ENCODE results near the gene PRPH.
"Not testable (repeated sequence)": the region's sequence is repeated elsewhere in the genome, so short reads cannot be mapped to it uniquely, and the experiment has no call there.

PRPH gene

DNA sequence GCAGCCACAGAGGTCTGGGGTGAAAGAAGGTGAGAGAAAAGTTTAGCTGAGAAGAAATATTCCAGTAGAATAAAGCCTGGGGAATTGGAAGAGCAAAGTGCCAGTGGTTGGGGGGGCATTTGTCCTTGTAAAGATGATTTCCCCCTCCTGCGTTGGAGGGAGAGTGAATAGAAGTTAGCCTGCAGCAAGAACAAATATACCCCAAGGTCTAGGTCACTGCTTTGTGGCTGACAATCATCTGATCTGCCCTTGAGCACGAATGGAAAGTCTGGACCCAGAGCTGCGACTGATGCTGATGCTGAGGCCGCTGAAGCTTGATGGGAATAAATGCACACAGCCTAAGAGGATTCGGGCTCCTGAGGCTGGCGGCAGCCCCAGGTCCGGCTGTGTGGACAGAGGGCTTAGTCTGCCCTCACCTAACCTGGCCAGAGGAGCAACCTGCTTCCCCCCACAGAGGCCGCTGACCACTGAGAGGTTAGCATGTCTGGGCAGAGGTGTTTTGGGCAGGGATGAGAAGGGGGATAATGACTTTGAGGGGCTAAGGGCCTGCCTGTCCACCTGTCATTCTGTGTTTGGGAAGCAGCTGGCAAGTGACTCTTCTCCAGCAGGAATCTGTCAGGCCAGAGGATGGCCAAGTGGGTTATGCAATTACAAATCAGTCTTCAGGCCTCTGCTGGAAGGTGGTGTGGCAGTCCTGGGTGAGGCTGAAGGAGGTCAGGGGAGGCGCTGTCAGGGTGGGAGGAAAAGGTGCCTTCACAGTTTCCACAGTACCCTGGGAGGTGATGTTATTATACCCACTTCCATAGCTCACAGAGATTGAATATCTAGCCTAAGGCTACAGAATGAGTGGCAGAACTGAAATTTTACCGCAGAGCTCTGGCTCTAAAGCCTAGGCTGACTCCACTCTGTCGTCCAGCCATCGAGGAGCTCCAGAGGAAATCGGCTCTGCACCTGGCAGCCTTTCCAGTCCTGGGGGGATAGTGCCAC lies 18.4 kb upstream of the PRPH start:
- DNase-seq: no peak

DNA sequence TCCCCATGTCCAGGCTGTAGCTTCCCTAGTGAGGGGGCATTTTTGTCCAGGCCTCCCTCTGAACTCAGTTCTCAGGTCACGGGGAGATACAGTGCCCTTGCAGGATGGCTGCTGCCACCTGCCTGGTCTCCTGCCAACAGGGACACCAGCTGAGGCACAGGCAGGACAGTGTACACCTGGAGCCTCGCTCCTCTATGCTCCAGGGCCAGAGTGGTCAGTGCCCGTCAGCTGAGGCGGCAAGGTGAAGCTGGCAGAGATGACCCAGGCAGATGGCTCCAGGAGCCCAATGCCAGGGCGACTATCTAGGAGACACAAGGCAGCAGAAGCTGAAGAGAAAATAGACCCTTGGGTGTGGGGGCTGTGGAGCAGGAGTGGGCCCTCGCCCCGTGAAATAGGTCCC lies 17.5 kb upstream of the PRPH start:
- DNase-seq: no peak

DNA sequence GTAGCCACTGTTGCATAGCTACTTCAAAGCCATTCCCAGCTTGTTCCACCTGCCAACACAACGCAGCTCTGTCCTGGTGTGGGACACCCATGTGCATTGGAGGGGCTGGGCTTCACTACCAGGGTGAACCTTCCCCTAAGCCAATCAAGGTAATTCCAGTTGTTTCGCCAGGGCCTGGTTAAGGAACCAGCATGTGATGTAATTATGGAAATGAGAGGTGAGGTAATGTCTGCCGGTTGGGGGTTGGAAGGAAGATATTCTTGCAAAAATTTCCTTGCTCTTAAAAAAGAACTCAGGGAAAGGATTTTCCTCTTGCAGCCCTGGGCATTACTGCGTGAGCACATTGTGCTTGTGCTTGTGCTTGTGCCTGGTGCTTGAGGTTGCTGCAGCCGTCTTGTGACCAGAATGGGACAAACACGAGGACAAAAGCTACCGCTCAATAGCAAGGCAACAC lies 15.2 kb upstream of the PRPH start:
- DNase-seq: no peak

DNA sequence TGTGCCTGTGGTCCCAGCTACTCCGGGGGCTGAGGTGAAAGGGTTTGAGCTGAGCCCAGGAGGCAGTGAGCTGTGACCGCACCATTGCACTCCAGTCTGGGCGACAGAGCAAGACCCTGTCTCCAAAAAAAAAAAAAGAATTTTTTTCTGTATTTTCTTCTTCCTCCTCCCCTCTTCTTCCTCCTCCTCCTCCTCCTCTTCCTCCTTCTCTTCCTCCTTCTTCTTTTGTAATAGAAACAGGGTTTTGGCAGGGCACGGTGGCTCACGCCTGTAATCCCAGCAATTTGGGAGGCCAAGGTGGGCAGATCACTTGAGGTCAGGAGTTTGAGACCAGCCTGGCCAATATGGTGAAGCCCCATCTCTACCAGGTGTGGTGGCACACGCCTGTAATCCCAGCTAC lies 14.4 kb upstream of the PRPH start:
- DNase-seq: not testable (repeated sequence)

DNA sequence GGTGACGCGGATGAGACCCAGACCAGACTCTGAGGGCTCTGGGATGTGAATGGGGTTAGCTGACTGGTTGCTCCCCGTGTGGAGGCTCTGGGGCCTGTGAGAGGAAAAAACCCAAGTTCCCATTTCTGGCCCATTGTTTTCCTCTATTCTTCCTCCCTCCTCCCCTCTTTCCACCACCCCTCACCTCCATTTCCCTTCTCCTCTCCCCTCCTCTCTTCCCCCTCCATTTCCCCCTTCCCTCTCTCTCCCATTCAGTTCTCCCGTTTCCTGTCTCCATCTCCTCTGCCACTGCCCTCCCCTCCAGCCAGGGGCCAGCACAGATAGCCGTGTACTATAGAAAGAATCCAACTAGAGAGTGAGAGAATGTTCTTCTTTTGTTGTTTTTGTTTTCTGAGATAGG lies 12.6 kb upstream of the PRPH start:
- DNase-seq: no peak

DNA sequence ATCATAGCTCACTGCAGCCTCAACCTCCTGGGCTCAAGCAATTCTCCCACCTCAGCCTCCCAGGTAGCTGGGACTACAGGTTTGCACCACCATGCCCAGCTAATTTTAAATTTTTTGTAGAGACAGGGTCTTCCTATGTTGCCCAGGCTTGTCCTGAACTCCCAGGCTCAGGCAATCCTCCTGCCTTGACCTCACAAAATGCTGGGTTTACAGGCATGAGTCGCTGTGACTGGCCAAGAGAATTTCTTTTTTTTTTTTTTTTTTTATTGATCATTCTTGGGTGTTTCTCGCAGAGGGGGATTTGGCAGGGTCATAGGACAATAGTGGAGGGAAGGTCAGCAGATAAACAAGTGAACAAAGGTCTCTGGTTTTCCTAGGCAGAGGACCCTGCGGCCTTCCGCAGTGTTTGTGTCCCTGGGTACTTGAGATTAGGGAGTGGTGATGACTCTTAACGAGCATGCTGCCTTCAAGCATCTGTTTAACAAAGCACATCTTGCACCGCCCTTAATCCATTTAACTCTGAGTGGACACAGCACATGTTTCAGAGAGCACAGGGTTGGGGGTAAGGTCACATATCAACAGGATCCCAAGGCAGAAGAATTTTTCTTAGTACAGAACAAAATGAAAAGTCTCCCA lies 12.1 kb upstream of the PRPH start:
- DNase-seq: not testable (repeated sequence)

DNA sequence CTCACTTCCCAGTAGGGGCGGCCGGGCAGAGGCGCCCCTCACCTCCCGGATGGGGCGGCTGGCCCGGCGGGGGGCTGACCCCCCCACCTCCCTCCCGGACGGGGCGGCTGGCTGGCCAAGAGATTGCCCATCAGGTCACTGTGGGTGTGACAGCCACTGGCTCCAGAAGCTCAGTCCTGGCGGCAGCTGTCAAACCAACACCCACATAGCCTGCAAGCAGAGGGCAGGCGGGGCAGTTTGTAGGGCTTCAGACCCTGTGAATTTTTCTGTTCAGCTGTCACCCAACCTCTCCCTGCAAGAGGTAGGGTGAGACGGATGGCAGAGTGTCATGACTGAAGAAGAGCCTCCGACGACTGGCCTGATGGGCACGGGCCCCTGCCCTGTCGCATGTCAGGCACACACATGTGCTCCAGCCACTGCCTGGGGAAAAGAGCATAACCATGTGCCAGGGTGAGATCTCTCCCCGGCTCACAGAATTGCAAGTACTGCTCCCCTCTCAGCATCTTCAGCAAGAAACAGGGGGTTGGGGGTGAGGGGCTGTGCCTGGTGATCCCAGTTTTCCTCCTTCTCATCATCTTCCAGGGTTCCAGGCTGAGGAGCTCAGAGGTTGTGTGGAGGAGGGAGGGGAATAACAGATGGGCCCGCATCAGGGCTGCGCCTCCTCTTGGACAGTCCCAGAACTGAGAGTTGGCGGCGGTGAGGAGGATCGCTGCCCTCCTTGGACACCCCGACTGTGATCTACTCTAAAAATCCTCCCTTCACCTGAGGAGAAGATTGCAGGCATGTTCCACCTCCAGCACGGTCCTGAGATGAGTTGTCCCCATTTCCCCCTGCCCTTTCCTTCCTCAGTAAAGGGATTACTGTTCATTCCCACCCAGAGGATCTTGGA lies 11.2 kb upstream of the PRPH start:
- DNase-seq: no peak

DNA sequence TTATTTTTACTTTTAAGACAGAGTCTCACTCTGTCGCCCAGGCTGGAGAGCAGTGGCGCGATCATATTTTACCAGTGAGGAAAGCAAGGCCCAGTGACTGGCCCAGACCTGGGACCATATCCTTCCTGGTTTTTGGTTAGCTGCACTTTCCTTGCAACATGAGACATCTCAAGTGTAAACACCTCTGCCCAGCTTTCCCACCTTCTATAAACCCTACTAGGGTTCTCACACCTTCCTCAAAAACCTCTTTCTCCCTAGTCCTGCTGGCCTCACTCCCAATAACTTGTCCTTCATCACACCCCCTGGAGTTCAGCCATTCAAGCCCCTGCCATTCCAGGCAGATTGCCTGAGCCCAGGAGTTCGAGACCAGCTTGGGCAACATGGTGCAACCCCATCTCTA lies 10.3 kb upstream of the PRPH start:
- DNase-seq: no peak

DNA sequence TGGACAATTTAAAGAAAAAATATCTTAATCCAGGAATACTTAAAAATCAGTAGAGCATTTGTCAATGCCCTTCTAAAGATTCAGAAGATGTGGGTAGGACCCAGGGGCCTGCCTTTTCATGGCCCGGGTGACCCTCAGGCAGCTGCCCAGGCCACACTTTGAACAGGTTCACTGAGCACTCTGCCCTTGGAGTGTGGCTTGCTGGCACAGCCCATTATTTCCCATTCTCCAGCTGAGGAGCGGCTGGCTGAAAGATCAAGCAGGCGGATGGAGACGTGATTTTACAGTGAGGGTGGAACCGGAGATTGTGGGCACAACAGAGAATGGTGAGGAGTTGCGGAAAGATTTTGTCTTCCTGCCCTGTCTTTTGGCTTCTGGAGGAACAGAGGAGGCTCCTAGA lies 7.1 kb upstream of the PRPH start:
- no peak for DNase-seq

DNA sequence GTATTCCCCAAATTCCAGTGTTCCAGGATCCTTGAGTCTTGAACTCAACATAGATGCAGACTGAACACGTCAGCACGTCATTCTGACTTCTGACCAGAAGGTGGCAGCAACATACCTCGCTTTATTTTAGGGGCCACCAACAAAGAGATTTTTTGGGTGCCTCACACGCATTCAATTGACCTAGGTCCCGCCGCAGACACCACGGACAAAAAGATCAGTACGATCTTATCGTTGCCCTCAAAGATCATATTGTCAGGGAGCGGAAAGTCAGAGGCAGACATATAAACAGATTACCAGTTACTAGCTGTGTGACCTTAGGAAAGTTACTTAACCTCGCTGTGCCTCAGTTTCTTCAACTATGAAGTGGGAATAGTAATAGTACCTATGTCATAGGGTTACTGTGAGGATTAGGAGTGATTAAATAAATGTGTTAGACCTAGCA lies 6.5 kb upstream of the PRPH start:
- peak; percentile 69 for DNase-seq

DNA sequence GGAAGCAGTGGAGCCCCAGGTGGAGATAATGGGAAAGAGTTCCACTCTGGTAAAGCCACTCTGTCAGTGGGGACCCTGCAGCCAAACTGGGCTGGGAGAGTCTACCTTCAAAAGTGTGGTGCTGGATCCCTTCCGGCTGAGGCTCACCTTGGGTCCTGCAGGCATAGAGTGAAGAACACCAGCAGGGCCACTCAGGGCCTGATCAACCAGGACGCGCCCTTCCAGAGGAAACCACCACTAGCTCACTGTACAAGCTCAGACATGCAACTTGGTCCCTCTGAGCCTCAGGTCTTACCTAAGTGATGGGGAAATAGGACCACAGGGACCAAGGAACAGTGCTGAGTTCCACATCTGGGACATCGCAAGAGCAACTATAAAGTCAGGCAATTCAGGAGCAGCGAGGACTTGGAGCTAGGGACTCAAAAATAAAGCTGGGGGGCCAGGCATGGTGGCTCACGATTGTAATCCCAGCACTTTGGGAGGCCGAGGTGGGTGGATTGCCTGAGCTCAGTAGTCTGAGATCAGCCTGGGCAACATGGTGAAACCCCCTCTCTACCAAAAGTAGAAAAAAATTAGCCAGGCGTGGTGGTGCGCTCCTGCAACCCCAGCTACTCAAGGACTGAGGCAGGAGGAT lies 5.9 kb upstream of the PRPH start:
- DNase-seq: no peak

DNA sequence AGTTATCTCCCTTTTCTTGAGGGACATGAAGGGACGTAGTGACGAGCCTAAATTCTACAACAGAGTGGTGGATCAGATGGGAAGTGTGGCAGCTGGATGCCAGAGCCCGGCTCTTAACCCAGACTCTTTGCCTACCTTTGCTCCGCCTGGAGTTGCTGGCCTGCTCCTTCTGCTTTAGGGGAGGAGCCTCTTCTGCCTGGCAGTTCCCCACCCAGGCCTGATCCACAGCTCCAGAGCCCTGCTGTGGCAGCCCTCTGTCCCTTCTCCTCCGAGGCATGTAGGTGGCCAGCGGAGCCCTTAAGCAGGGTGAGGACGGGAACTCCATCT lies 2.3 kb upstream of the PRPH start:
- no peak for DNase-seq

DNA sequence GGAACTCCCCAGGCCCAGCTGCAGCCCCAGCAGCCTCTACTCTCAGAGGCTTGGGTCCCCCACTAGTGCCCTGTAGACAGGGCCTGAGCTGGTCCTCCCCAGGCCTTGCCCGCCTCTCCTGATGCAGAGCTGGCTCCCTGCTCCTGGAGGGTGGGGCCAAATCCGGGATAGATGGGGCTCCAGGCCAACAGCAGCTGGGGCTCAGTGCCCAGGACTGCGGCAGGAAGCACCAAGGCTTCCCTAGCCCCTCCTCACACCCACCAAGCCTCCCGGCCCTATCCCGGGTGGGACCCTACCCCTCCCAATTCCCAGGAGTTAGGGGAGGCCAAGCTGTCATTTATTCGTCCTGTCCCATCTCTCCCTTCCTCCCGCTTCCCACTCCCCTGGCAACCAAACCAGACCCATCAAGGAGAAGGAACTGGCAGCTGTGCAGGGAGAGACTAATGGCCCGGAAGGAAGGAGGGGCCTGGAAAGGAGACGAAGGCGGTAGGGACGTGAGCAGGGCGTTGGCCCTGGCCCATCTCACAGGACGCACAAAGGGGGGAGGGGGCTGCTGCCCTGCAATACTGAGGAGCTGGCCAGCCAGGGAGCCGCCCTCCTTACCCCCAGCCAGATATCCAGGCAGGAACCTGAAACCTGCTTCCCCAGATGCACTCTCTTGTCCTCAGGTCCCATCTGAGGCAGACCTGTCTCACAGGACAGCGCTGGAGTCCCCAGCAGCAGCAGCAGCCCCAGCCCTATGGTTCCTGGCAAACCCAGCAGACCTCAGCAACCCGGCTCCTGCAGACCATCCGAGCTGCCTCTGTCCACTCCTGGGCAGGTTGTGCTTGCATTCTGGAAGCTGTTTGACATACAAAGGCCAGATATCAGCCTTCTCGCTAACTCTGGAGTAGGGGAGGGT lies 1.6 kb upstream of the PRPH start:
- no peak for DNase-seq

DNA sequence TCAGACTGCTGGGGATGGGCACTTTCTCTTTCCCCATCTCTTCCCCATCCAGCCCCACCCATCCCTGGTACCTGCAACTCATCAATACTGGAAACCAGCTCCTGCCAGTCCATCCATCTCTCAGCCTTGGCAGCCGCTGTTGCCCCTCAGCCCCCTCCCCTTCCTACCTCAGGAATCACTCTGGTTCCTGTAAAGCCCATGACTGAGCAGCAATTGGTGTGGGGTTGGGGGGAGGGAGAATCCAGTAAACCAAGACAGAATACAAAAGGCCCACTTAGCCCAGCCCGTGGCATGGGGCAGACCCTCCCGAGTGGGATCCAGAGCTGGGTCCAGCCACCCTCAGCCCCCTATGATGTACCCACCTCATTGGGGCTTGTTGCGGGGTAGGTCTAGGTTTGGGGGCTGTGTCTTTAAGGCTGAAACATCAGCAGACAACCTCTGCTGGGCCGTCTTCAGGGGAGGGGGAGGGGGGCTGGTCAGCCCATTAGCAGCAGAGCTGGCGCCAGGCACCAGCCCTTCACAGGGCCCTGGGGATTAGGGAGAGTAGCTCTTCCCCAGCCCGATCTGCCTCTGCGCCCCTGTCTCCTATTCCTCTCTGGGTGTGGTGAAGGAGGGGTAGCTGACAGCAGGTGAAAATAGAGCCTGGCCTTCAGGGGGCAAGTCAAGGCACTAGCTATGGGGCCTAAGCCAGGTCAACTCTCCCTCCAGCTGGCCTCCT lies 702 bp upstream of the PRPH start:
- DNase-seq: no peak

DNA sequence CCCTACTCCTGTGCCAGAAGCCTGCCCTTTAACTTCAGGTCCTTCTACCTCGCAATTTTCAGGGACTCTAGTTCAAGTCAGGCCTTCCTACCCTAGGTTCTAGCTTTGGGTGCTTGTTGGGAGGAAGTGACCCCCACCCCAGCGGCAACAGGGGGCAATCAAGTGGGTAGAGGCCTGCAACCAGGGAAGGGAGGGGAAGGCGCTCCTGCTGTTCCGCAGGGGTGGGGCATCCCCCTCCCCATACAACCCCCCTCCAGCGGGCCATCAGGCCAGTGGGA lies 204 bp upstream of the PRPH start:
- no peak for DNase-seq

DNA sequence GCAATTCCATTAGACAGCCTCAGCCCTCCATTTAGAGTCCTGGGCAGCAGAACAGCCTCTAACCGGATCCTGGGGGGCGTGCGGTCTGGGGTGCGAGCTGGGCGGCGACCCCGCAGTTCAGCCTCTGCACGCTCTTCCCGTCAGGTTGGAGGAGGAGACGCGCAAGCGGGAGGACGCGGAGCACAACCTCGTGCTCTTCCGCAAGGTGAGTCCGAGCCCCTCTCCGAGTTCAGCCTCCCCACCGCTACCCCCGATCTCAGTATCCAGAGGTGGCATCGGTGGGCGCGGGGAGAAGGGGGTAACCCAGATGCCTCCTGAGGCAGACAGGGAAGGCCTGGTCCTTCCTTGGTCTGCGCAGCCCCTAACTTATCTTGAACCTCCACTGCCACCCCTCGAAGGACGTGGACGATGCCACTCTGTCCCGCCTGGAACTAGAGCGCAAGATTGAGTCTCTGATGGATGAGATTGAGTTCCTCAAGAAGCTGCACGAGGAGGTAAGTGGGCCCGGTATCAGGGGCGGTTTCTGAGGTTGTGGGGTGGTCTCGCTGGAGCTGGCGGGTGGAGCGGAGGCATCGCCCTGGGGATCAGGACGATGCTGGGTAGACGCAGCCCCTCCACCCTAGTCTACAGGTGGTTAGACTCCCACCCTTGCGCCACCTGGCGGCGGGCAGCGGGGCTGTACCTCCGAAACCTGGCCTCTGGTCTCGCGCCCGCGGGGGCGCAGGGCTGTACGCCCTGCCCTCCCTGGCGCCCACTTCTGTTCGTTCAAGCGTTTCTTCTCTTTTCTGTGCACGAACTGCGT lies 1.3 kb downstream of the PRPH start:
- peak; percentile 68 for DNase-seq

DNA sequence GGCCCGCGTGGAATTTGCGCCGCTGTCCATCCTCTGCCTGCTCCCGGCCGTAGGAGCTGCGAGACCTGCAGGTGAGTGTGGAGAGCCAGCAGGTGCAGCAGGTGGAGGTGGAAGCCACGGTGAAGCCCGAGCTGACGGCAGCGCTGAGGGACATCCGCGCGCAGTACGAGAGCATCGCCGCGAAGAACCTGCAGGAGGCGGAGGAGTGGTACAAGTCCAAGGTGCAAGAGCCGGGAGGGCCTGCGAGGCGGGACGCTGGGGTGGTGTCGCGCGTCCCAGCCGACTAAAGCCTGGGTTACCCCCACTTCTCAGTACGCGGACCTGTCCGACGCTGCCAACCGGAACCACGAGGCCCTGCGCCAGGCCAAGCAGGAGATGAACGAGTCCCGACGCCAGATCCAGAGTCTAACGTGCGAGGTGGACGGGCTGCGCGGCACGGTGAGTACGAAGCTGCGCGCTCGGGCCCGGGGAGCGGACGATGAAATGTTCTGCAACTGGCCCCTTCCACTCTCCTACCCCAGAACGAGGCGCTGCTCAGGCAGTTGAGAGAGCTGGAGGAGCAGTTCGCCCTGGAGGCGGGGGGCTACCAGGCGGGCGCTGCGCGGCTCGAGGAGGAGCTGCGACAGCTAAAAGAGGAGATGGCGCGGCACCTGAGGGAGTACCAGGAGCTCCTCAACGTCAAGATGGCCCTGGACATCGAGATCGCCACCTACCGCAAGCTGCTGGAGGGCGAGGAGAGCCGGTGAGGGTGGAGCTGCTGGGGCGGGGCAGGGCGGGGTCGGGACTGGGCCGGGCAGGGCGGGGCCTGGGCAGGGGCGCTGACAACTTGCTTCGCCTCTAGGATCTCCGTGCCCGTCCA lies 2.1 kb downstream of the PRPH start:
- peak; percentile 30 for DNase-seq

DNA sequence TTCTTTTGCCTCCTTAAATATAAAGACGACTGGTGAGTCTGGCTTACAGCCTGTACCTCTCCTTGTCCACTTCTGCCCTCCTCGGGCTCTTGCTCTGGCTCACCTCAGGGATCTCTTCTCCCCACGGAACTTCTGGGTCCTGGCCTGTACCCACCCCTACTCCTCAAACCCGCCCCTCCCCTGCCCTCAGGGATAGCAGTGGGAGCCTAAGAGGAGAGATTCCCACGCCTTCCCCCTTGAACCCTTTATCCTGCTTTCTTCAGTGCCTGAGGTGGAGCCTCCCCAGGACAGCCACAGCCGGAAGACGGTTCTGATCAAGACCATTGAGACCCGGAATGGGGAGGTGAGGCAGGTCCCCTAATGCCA lies 2.7 kb downstream of the PRPH start:
- no peak for DNase-seq

DNA sequence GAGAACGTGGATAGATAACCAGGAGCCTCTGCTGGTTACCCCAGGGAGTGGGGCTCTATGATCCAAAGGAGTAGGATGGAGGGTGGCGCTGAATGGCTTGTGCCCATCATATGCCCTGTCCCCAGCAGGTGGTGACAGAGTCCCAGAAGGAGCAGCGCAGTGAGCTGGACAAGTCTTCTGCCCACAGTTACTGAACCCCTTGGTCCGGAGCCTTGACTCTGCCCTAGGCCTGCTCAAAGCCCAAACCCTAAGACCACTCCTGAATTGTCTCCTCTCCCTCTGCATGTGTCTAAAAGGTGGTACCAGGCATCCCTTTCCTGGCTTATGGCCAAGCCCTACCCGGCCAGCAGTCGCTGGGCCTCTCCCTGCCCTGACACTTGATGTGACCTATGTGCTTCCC lies 3.2 kb downstream of the PRPH start:
- no peak for DNase-seq

DNA sequence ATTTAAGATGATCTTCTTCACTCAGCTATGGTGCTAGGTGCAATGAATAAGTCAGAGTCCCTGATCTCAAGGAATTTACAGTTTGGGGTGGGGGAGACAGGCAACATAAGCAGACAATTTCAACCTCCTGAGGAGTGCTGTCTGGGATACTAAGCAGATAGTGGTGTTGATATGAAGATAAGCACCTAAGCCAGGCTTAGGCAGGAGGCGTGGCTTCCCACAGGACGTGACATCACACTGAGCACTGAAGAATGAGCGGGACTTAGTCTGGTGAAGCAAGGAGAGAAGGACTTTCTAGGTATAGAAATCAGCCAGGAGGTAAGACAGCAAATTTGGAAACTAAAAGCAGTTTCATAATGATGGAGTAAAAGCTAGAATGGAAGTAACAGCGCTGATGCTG lies 6.8 kb downstream of the PRPH start:
- DNase-seq: no peak
